HG03159 (cell line): ENCODE measurements around the gene PITRM1.

Source experiments
- ATAC-seq: cut with Tn5 transposase; IDR thresholded peaks from one replicate; pipeline ENCODE4 v1.9.1; 2021; ENCODE audit warnings: mild to moderate bottlenecking, moderate library complexity; ENCODE audit not compliant: unreplicated experiment

The PITRM1 gene

DNA sequence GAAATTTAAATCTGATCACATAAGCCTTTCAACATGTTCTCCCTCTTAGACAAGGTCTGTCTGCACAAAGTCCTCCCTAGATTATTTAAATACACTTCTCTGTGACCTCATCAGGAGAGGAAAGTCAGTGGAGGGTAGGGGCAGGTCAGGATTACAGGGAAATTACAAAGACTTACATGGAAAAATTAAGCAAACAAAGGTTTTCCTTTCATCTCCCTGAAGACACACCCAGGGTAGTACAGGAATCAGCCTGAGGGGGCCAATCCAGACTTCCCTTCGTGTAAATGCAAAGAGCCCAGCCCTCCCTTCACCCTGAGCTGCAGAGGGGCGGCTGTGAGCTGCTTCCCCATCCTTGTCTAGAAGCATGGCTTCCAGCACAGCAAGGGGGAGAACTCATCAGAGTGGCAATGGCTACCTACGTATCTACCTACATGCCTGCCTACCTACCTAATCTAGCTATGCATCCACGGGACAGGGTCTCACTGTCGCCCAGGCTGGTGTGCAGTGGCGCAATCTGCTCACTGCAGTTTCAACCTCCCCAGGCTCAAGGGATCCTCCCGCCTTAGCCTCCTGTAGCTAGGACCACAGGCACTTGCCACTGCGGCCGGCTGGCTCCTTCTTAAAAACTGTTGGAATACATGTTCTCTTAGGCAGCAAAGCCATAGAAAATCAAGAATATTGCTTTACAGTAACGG is 33.2 kb downstream of the PITRM1 start:
- no peak for ATAC-seq

DNA sequence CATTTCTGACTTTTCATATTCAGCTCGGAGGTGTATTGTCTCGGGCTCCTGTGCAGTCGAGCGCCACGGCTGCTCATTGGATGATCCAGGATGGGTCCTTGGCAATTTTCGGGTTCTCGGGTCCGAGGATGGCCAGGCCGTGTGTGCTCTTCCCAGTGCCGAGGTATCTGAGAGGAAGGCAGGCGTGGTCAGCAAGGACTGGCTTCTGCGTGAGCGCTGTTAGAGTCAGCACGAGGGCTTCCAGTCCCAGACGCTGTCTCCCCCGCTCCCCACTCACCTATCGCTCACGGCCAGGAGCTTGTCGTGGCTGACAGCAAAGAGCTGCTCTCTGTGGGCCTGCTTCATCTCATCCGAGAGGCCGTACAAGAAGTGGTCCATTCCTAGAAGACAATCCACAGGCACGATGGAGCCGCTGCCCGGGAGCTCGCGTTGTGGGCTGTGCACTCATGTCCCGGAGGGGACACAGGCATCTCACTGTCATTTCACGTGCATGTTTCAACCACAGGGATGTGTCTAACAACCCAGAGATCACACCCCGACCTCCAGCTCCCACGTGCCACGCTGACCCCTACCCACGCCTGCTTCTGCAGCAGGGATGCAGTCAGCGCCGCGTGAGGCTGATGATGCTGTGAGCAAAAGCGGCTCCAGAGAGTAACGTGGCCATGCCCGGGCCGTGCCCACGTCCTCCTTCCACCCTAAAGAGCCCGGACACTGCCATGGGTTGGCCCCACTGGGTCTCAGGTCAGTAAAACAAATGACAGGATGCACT is 34.4 kb downstream of the PITRM1 start:
- no peak for ATAC-seq

DNA sequence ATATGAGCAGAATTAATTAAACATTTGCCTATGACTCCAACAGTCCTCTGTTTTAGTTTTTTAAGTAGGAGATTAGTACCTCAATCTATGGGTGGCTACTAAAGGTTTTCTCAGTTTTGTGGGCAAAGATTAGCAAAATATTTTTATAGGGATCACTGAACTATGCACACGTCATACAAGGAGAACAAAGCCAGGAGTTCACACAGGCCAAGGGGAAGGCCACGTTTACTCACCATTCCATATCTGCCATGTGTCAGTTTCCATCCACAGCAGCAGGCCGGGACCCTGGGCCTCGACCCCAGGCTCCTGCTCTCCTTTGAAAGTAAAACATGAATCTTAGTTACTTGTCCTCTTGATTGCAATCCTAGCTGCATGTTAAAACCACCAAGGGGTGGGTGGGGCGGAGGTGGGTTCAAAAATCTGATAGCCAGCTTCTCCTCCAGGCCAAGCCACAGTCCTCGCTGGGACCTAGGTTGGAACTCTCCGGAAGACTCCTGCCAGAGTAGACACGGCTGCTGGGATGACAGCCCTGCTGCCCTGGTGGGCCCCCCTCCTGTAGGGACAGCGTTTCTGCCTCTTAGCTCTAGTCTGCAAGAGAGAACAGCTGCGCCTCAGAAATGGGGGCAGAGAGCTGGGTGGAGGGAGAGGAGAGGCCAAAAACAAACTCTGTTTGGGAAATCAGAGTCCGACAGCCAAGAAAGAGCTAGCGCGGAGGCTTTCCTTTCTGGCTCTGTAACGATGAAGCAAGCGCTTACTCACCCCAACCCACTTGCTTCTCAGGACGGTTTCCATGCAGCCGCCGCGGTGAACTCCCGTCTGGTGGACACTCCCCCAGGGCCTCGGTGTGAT is 35.6 kb downstream of the PITRM1 start:
- ATAC-seq = no peak

DNA sequence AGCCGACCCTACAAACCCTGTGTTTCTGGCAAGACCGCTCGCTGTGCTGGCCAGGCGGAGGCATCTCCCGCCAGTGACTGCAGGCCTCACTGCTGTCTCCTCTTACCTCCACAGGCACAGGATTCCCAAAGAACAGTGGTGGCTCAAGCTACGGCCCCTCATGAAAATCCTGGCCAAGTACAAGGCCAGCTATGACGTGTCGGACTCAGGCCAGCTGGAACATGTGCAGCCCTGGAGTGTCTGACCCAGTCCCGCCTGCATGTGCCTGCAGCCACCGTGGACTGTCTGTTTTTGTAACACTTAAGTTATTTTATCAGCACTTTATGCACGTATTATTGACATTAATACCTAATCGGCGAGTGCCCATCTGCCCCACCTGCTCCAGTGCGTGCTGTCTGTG is 36.2 kb downstream of the PITRM1 start:
- no peak for ATAC-seq

DNA sequence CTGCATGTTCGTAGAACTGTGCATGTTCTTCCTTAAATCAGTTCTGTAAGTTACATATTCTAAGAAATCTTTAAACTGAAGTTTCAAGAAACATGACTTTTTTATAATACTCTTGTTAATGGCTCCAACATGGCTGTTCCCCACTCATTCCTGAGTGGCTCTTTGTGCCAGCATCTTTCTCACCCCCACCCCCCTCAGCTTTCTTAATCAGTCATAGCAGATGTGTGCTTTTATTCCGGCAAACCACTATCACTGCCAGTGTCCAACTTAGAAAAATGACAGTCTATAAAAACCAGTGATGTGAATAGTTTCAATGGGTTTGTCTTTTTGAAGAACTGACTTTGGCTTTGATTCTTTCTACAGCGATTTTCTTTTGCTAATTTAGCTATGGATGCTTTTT is 37.6 kb downstream of the PITRM1 start:
- no peak for ATAC-seq

DNA sequence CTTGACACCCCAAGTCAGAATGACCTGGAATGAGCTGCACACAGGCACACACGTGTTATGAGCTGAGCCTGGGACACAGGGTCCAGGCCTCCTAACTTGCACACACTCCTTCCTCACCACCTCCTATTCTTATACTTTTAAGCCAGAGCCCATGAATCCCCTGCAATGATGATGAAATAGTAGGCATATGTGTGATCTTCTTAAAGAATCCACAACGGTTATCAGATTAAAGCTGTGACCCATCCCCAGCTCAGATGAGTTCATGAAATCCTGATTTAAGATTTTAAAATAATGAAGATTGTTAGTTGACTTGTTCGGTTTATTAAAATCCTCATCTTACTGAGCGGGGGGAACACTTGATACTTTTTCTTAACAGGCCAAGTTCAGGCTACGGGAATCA is 38.6 kb downstream of the PITRM1 start:
- ATAC-seq = no peak

DNA sequence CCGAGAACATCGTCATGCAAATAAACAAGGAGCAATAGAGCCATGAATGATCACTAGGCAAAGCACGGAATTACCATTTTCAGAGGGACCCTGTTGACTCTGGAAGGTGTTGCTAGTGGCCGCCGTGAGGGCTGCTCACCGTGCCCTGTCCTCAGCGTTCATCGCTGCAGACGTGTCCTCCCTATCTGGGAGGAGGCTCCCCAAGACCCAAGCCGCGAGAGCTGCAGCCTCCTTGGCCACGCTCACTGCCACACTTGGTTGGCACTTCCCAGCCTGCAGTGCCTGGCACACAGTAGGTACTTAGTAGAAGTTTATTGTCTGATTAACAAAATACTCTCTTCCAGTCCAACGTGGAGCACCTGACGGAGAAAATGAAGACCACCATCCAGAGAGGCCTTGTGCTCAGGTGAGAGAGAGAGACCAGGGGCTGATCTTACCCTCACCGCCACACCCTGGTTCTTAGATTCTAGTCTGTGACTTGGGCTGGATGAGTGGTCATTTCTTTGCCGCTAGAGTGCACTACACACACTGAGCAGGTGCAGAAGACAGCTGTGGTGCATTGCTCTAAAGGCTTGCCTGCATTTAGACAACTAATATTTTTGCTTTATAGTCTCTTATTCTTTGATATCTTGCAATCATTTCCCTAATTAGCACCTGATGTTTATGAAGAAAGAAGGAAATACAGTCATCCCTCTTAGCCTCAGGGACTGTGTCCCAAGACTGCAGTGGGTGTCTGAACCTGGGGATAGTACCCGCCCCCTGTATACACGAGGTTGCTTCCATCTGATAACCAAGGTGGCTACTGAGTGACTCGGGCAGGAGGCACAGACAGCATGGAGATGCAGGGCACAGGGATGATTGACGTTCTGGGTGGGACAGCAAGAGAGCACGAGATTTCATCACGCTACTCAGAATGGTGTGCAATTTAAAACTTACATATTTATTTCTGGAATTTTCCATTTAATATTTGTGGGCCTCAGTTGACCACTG is 40.3 kb downstream of the PITRM1 start:
- ATAC-seq = no peak

DNA sequence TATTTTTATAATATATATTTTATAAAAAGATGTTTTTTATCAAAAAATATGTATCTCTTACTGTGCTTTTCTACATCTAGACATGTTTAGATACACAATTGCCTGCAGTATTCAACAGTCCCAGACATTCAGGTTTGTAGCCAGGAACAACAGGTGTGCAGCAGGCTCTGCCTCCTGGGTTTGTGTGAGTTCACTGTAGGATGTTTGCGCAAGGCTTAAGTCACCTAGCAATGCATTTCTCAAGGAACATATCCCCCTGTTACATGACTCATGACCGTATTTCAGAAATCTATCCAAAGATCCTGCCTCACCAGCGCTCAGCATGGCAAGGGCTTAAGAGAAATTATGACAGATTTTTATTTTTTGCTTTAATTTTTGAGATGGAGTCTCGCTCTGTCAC is 41.5 kb downstream of the PITRM1 start:
- no peak for ATAC-seq

DNA sequence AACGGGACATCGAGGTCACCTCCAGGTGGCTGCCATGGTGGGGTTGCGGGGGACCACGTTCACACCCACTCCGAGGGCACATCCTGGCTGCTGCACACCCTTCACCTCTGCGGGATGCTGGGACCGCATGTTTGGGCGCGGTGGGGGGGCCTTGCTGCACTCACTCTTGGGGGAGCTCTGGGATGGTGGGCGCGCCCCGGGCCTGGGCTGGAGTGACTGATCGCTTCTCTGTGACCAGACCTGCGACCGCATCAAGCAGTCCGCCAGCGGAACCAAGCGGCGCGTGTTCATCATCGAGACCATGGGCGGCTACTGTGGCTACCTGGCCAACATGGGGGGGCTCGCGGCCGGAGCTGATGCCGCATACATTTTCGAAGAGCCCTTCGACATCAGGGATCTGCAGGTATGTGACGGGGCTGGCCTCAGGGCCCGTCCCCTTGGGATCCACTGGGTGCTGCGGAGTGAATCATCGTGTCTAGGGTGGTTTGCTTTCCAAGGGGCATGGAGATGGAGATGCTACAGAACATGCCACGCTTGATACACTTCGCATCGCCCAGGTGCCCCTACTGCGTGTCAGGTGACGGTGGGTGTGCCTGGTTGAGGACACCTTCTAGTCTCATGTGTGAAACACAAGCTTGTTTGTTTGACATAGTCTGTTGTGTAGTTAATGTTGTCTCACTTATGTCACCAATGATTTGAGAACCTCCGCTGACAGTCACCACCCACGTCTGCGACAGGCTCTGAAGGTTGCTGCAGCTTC is 42.8 kb downstream of the PITRM1 start:
- no peak for ATAC-seq

DNA sequence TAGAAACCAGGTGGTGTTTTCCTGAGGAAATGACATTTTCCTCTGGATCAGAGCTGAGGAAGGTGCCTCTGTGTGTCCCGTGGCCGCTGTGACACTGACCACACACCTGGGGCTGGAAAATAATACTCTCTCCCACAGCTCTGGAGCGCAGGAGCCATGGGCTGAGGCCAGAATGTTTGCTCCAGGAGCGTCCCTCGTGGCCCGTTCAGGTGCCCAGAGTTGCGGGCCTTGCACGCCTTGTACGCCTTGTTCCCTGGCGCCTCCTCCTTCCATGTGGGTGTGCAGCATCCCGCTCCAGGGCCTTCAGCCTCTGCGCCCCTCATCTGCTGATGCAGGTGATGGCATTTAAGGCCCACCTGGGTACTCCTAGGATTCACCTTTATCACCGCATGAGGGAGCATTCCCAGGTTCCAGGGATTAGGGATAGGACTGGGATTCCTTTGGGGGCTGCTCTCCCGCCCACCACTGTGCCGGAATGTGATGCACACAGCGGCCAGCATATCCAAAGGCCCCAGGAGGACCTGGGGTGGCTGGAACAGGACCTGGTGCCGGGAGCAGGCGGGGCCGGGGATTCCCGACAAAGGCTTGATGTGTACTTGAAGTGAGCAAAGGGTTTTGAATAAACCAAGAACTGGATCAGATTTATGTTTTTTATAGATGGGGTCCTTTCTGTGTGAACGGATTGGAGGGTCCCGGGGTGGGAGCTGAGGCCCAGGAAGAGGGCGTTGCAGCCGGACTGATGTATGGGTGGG is 44.0 kb downstream of the PITRM1 start:
- ATAC-seq = no peak

DNA sequence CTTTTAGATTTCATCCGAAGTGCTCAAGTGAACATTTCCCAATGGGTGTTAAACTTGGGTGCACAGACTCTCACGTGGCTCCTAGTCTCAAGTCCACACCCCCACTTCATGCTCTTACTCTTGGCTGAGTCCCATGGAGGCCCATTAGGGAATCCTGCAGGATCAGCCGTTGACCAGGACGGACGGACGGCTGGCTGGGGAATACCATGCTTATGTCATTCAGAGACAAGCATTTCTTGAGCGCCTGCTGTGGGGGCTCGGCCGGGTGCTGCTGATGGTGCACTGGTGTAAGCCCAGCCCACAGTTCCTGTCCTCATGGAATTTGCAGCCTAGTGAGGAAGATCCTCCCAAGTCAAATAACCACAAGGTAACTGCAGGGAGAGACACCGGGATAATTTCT is 44.7 kb downstream of the PITRM1 start:
- no peak for ATAC-seq

DNA sequence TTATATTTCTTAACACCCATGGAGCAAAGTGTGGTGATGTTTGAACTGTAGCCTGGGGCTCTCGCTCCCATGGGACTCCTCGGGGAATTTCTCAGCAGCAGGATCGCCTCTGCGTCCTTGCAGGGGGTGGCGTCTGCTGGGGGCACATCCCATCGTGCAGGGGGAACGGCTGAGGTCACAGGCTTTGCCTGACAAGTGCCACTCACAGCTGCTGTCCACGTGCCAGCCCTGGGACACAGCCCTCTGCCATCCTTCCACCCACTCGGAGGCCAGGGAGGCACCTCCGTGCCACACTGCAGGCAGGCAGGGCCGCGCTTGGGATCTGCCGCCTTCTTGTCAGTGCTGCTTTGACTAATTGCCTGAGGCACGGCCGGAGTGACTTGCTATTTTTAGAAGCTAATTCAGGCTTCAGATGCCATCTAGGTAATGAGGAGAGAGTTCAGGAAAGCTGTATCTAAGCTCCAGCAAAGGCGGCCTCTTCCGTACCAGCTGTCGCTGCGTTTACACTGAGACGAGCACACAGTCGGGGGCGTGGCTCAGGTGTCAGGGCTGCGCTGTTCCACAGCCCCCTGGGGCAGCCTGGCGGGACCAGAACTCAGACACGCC is 45.7 kb downstream of the PITRM1 start:
- no peak for ATAC-seq

DNA sequence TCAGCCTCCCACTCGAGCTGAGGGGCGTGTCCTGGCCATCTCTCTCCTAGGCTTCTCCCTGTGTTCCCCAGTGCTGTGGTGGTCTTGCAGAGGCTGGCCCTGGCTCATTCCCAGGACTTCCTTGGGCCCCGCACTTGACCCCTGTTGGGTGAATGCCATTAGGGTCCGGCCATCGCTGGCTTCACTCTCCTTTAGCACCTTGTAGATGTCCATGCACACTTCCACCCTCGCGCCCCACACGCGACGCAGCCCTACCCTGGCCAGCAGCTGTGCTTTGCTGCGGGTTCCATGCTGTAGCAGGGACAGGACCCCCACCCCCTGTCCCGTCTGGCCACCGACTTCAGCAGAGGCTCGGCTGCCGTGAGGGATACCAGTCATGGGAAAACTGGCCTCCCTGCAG is 46.3 kb downstream of the PITRM1 start:
- ATAC-seq = no peak

DNA sequence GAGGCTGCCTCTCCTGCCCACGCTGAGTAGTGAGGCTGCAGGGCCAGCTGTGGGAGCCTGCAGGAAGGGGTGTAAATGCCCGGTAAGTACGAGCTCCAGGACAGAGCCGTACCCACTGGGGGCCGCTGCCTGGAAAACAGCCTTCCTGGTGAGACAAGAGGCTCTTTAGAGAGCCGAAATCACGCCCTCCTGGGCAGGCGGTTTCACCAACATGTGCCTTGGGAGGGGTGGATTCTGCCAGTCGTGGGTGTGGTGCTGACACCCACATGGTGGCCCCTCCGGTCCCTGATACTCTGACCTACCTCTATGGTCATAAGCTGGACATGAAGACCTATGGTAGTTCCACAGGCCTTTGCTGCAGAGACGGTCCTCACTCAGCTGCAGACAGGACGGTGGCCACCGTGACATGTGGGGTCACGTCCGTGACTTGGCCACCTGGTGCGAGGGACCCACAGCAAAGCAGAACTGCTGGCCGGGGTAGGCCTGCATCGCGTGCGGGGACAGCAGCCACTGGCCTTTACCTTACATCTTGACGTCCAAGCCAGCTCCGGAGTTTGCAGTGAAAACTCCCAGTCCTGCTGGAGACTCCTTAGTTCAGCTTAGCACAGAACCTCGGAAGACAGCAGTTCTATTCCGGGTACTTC is 46.9 kb downstream of the PITRM1 start:
- no peak for ATAC-seq

DNA sequence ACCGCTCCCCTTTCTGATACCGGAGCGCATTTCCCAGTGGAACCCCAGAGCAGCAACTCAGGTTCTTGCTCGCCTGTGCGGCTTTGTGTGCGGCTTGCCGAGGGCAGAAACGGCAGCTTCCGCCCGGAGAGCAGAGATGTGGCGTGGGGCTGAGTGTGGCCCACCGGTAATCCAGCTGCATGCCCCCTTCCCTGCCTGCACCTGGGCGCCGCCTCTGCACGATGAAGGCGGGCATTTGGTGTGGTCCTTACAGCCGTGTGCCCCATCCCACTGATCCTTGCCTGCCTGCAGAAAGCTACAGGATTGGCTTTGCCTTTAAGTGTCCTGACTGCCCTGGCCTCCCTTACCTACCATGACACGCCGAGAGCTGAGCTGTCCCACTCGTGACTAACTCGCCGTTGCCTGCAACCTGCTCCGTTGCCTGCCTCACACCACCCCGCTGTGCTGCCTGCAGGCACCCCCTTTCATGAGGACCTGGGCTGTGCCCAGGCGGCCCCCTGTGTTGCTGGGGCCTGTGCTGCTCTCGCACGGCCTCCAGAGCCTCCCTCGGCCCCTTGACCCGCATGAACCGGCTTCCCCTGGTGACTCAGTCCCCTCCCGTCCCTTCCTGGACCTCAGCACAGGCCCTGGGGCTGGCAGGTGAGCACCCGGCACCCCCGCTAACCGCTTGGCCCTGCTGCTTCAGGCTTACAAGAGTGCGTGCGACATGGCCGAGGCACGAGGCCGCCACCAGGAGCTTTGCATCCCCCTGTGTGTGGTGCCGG is 48.0 kb downstream of the PITRM1 start:
- no peak for ATAC-seq

DNA sequence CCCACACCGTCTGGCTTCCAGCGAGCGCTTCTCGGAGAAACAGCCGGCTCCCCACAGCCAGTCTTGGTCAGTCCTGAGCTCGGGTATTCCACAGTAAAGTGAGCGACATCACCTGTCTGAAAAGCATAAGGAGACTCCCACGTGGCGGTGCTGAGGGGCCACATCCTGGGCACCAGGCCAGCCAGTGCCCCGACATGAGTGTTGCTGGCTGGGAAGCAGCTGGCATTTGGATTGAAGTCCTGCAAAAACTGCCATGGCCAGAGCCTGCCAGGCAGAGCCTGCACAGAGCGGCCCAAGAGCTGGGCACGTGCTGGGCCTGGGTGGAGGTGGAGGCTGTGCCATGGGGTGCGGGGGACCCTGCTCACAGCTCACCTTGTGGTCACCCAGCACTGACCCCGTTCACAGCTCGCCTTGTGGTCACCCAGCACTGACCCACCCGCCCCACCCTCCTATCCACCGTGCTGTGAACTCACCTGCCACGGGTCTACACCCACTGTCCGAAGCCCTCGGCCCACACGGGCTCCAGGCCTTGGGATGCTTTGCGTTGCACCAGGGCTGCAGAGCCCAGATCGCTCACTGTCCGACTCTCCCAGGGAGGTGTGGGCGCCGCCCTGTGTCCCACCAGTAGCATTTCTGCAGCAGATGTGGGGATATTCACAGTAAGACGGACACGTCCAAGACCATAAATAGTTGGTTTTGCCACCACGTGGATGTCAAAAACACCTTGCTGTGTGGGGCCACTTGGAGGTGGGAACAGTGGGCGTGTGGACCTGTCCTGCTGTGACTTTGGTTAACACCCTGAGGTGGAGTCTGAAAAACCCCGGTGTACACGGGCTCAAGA is 48.8 kb downstream of the PITRM1 start:
- ATAC-seq = no peak
